GM23248 (cell line): ENCODE results near the gene TRIM14. TPM values are rescaled to one million over a fixed set of nuclear protein-coding genes. Genes with fewer than 3 reads are reported as not detected.

Source experiments
- DNase-seq: peaks from one replicate; pipeline ENCODE4 v3.0.0-alpha.2; 2015
- H2AFZ ChIP-seq: fragments of 200-600 bp; sonication (generic); 2 replicates; pipeline ENCODE4 v1.6.1; 2016; ENCODE audit warnings: antibody characterized with exemption
- H3F3A ChIP-seq: fragments of 200-600 bp; sonication (generic); 2 replicates; pipeline ENCODE4 v1.6.1; 2016; ENCODE audit warnings: mild to moderate bottlenecking, antibody characterized with exemption, mixed run types; ENCODE audit not compliant: insufficient read depth
- H3K27ac ChIP-seq: fragments of 200-600 bp; sonication (generic); 2 replicates; pipeline ENCODE4 v1.5.1; 2016; ENCODE audit warnings: mild to moderate bottlenecking
- H3K27me3 ChIP-seq: fragments of 200-600 bp; sonication (generic); replicated peaks from 2 replicates; pipeline ENCODE4 v1.6.1; 2016; ENCODE audit warnings: mild to moderate bottlenecking; ENCODE audit not compliant: insufficient read depth
- H3K36me3 ChIP-seq: fragments of 200-600 bp; sonication (generic); 2 replicates; pipeline ENCODE4 v1.6.1; 2016; ENCODE audit warnings: low read depth, mild to moderate bottlenecking
- H3K4me1 ChIP-seq: fragments of 200-600 bp; sonication (generic); 2 replicates; pipeline ENCODE4 v1.6.1; 2016; ENCODE audit warnings: mild to moderate bottlenecking; ENCODE audit not compliant: insufficient read depth
- H3K4me2 ChIP-seq: fragments of 200-600 bp; sonication (generic); one replicate; pipeline ENCODE4 v1.6.1; 2016; ENCODE audit warnings: mild to moderate bottlenecking; ENCODE audit not compliant: unreplicated experiment
- H3K4me3 ChIP-seq: fragments of 200-600 bp; sonication (generic); 2 replicates; pipeline ENCODE4 v1.5.1; 2016; ENCODE audit warnings: mild to moderate bottlenecking
- H3K79me2 ChIP-seq: fragments of 200-600 bp; sonication (generic); 2 replicates; pipeline ENCODE4 v1.6.1; 2016; ENCODE audit warnings: mild to moderate bottlenecking; ENCODE audit not compliant: insufficient read depth
- H3K9ac ChIP-seq: fragments of 200-600 bp; sonication (generic); 2 replicates; pipeline ENCODE4 v1.6.1; 2016; ENCODE audit warnings: mild to moderate bottlenecking
- H3K9me2 ChIP-seq: fragments of 200-600 bp; sonication (generic); 2 replicates; pipeline ENCODE4 v1.6.1; 2016; ENCODE audit warnings: mixed run types, mild to moderate bottlenecking, moderate library complexity; ENCODE audit not compliant: insufficient read depth
- H3K9me3 ChIP-seq: fragments of 200-600 bp; sonication (generic); one replicate; pipeline ENCODE4 v1.6.1; 2017; ENCODE audit warnings: low read depth
- H4K20me1 ChIP-seq: fragments of 200-600 bp; sonication (generic); 2 replicates; pipeline ENCODE4 v1.6.0; 2016; ENCODE audit not compliant: insufficient read depth
- EZH2 ChIP-seq: fragments of 200-600 bp; sonication (generic); IDR thresholded peaks from 2 replicates; pipeline ENCODE4 v1.6.1; 2018; ENCODE audit warnings: antibody characterized with exemption, mild to moderate bottlenecking; ENCODE audit not compliant: insufficient read depth, poor library complexity, severe bottlenecking
- EZH2phosphoT487 ChIP-seq: fragments of 200-600 bp; sonication (generic); IDR thresholded peaks from 2 replicates; pipeline ENCODE4 v1.6.1; 2018; ENCODE audit warnings: antibody characterized with exemption, moderate library complexity, mild to moderate bottlenecking, low read depth; ENCODE audit not compliant: insufficient read depth
- WGBS, 2 experiments: methylation state at CpG; one replicate each; pipeline ENCODE4 v1.1.6; 2015 to 2017; ENCODE audit warnings: low lambda C conversion rate in 2 of 2, low coverage in 1 of 2; ENCODE audit errors: missing lambda C conversion rate in 2 of 2; 5-methylcytosine and 5-hydroxymethylcytosine counted together
- in situ Hi-C: fragments of 300-500 bp; cut with MboI; formaldehyde crosslinking; loops from 2 replicates; pipeline ENCODE4 v1.15.0; 2020
- polyA plus RNA-seq: library from polyadenylated mRNA; unstranded; fragments of >200 nt; fragmentation: Nextera tagmentation; extraction: Ambion mirVana; gene quantifications from 2 replicates; pipeline ENCODE4 v1.2.1, GENCODE V29; 2016
- total RNA-seq: library from RNA; depleted of rRNA; stranded (reverse); fragments of >200 nt; shearing (Covaris generic); gene quantifications from 2 replicates; pipeline ENCODE4 v1.2.3, GENCODE V29; 2014

The TRIM14 gene
- total and polyA plus RNA-seq, 2 experiments from 2014 or later = 6.4 to 7.8 TPM

DNA sequence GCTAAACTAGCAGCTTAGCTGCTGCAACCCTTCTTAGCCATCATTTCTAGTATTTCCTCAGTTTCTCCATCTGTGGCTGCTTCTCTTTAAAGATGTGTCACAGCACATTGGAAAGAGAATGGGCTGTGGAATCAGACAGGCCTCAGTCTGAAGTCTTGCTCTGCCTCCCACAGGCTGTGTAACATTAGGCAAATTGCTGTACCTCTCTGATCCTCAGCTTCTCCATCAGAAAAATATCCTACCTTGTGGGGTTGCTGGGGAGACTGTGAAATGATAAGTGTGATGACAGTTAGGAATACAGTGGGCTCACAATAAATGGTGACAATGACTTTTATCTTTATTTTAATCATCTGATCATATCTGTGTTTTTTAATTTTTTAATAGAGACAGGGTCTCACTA, 17.5 kb upstream of the TRIM14 start:
- Histone ChIP-seq H2AFZ (no peak overlapping the region), H3K4me1 (no peaks in the 10 kb centered on the region), H3K4me3 (no peak overlapping the region), H3K27ac (no peak overlapping the region), H3K9ac (no peak overlapping the region), H4K20me1 (no peaks in the 10 kb centered on the region), H3K27me3 (no peaks in the 10 kb centered on the region), H3K4me2 (no peak overlapping the region), H3K36me3 (no peaks in the 10 kb centered on the region), H3K9me3 (no peaks in the 10 kb centered on the region), H3F3A (no peaks in the 10 kb centered on the region), H3K9me2 (no peaks in the 10 kb centered on the region), H3K79me2 (no peaks in the 10 kb centered on the region)
- in situ Hi-C loops = no loop called here
- no peak for DNase-seq
- TF ChIP-seq EZH2 (no peak), EZH2phosphoT487 (no peak)

GRCh38 chr9:98135938-98136337, 16.9 kb upstream of the TRIM14 start:
- H3K9me2 ChIP-seq = no peaks in the 10 kb centered on the region
- no peaks in the 10 kb centered on the region for H3K36me3 ChIP-seq
- H3K9me3 ChIP-seq = no peaks in the 10 kb centered on the region
- no peak for TF ChIP-seq EZH2phosphoT487
- TF ChIP-seq EZH2 = no peak
- H3K9ac ChIP-seq = no peak overlapping the region
- H3K4me3 ChIP-seq = no peak overlapping the region
- no peaks in the 10 kb centered on the region for H3K27me3 ChIP-seq
- no peak overlapping the region for H3K27ac ChIP-seq
- H3K79me2 ChIP-seq = no peaks in the 10 kb centered on the region
- WGBS, 2 experiments = 68 to 75% methylated on average over 7 of the region's 7 CpGs
- no peak overlapping the region for H2AFZ ChIP-seq
- H3K4me2 ChIP-seq = no peak overlapping the region
- H4K20me1 ChIP-seq = no peaks in the 10 kb centered on the region
- H3K4me1 ChIP-seq = no peaks in the 10 kb centered on the region
- in situ Hi-C loops = no loop called here
- no peak for DNase-seq
- H3F3A ChIP-seq = no peaks in the 10 kb centered on the region

DNA sequence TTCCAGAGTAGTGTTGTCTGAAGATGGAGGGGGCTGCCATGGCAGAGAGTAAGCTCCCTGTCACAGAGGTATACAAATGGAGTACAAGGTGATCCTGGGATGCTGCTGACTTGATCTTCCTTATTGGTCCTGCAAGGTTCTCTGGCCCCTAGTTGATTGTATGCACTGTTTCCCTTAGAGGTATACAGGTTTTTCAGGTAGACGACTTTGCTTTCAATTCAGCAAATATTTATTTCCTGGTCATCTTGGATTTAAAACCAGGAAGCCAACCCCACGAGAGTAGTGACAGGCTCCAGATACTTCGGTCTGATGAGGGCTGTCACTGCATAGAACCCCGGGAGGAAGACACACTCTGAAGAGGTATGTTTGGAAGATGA, 16.5 kb upstream of the TRIM14 start:
- in situ Hi-C loops = no loop called here
- no peak overlapping the region for H3K27ac ChIP-seq
- H3K4me2 ChIP-seq = no peak overlapping the region
- WGBS, 2 experiments = 41 to 42% methylated on average over 4 of the region's 4 CpGs
- H3K9ac ChIP-seq = no peak overlapping the region
- H3K4me3 ChIP-seq = no peak overlapping the region
- H3F3A ChIP-seq = no peaks in the 10 kb centered on the region
- no peaks in the 10 kb centered on the region for H4K20me1 ChIP-seq
- no peak overlapping the region for H2AFZ ChIP-seq
- H3K9me3 ChIP-seq = no peaks in the 10 kb centered on the region
- no peak for DNase-seq
- no peaks in the 10 kb centered on the region for H3K79me2 ChIP-seq
- H3K27me3 ChIP-seq = no peaks in the 10 kb centered on the region
- H3K4me1 ChIP-seq = no peaks in the 10 kb centered on the region
- TF ChIP-seq EZH2 = no peak
- TF ChIP-seq EZH2phosphoT487 = no peak
- no peaks in the 10 kb centered on the region for H3K9me2 ChIP-seq
- no peaks in the 10 kb centered on the region for H3K36me3 ChIP-seq

- H3F3A ChIP-seq = no peaks in the 10 kb centered on the region
- in situ Hi-C loops = no loop called here
- 78 to 86% methylated on average over 12 of the region's 12 CpGs for WGBS, 2 experiments
- H2AFZ ChIP-seq = no peak overlapping the region
- no peak overlapping the region for H3K4me3 ChIP-seq
- no peak overlapping the region for H3K9ac ChIP-seq
- no peaks in the 10 kb centered on the region for H3K4me1 ChIP-seq
- H3K27ac ChIP-seq = no peak overlapping the region
- H3K79me2 ChIP-seq = no peaks in the 10 kb centered on the region
- H4K20me1 ChIP-seq = no peaks in the 10 kb centered on the region
- no peaks in the 10 kb centered on the region for H3K9me3 ChIP-seq
- H3K27me3 ChIP-seq = no peaks in the 10 kb centered on the region
- no peak for TF ChIP-seq EZH2
- TF ChIP-seq EZH2phosphoT487 = no peak
- H3K4me2 ChIP-seq = no peak overlapping the region
- H3K36me3 ChIP-seq = no peaks in the 10 kb centered on the region
- no peaks in the 10 kb centered on the region for H3K9me2 ChIP-seq
- DNase-seq = no peak
These were observed 15.9 kb upstream of the TRIM14 start for GRCh38 chr9:98134702-98135557.
